ENCODE measurements around the gene DDX25. TPM values are rescaled to one million over a fixed set of nuclear protein-coding genes. Genes with fewer than 3 reads are reported as not detected.

The DDX25 gene
- total RNA-seq, 4 donors from 2014 or later: 0.17 to 0.42 TPM; not detected in 2

DNA sequence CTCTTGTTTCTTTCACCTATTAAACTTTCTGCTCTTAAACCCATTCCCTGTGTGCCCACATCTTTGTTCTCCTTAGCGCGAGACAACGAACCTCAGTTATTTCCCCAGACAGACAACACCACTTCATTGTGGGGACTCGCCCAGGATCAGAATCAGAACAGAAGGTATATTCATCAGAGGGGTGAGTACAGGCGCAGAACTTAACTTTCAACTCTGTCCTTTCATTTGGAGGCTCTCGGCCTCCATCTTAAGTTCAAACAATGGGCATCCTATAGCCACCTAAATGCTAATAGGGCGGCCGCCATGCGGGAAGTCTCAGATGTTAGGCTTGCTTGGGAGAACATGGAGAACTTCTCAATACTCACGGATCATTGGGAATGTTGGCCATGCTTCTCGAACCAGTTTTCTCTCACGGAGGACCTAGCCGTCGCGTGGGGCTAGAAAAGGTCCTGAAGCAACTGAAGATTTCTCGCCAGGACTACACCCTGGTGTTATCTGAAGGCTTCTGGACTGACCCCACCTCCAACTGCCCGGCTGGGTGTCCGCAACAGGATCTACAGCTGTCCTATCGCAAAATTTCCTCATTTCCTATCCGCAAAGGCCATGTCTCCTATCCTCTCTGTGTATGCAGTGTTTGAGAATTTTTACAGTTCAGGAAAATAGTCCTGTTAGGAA lies 30.3 kb upstream of the DDX25 start:
- intact Hi-C loops (cut with DNase I; ENCODE audit: low total_unique reads): no loop called here
- DNase-seq (ENCODE audit: low spot score in 2 of 2): no peak
- H3K4me3 ChIP-seq (ENCODE audit: low read depth, poor library complexity, severe bottlenecking): no peak overlapping the region
- TF ChIP-seq, protein P1, sequence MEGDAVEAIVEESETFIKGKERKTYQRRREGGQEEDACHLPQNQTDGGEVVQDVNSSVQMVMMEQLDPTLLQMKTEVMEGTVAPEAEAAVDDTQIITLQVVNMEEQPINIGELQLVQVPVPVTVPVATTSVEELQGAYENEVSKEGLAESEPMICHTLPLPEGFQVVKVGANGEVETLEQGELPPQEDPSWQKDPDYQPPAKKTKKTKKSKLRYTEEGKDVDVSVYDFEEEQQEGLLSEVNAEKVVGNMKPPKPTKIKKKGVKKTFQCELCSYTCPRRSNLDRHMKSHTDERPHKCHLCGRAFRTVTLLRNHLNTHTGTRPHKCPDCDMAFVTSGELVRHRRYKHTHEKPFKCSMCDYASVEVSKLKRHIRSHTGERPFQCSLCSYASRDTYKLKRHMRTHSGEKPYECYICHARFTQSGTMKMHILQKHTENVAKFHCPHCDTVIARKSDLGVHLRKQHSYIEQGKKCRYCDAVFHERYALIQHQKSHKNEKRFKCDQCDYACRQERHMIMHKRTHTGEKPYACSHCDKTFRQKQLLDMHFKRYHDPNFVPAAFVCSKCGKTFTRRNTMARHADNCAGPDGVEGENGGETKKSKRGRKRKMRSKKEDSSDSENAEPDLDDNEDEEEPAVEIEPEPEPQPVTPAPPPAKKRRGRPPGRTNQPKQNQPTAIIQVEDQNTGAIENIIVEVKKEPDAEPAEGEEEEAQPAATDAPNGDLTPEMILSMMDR (IDR thresholded peaks at IDR 0.05): no peak
- TF ChIP-seq POLR2A (IDR thresholded peaks at IDR 0.05): no peak
- 78 to 88% methylated on average over 20 of the region's 20 CpGs for WGBS, 2 donors

DNA sequence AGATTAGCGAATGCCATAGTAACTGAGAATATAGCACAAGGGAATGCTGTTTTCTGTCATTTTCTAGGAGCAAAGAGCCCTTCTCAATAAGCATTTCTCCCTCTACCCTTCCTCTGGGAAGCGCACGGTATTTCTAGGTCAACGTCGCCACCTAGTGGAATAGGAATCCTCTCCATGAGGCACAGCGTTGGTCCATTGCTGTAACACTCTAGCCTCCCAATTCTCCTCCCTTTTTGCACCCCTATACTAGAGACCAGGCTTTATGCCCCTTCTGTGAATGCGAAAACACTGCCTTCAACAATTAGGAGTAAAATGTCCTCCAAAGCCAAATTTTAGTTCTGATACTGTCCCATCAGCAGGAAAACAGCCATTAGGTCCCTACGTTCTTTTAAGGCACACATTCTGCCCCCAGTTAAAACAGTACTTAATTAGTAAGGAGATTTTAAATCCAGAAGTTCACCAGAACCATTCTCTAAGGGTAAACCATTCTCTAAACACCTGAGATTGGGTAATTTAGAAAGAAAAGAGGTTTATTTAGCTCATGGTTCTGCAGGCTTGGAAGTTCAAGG lies 29.7 kb upstream of the DDX25 start:
- intact Hi-C loops (cut with DNase I; ENCODE audit: low total_unique reads): no loop called here
- H3K4me3 ChIP-seq (ENCODE audit: low read depth, poor library complexity, severe bottlenecking): no peak overlapping the region
- TF ChIP-seq, protein P1 (IDR thresholded peaks at IDR 0.05): no peak
- TF ChIP-seq POLR2A (IDR thresholded peaks at IDR 0.05): no peak
- peak in 1 of 2 donors; percentile 33 for DNase-seq (ENCODE audit: low spot score in 2 of 2)
- WGBS, 2 donors: 11 to 12% methylated on average over 8 of the region's 8 CpGs

- no peak for TF ChIP-seq POLR2A (IDR thresholded peaks at IDR 0.05)
- TF ChIP-seq, protein P1 (IDR thresholded peaks at IDR 0.05): no peak
- DNase-seq (ENCODE audit: low spot score in 2 of 2): no peak
- H3K4me3 ChIP-seq (ENCODE audit: low read depth, poor library complexity, severe bottlenecking): no peak overlapping the region
- intact Hi-C loops (cut with DNase I; ENCODE audit: low total_unique reads): no loop called here
- 69 to 75% methylated on average over 1 of the region's 1 CpG for WGBS, 2 donors
Observed at GRCh38 chr11:125881291-125881690, 23.0 kb upstream of the DDX25 start.

GRCh38 chr11:125883375-125883774 lies 20.9 kb upstream of the DDX25 start:
- DNase-seq (ENCODE audit: low spot score in 2 of 2): no peak
- H3K4me3 ChIP-seq (ENCODE audit: low read depth, poor library complexity, severe bottlenecking): no peak overlapping the region
- TF ChIP-seq, protein P1 (IDR thresholded peaks at IDR 0.05): no peak
- TF ChIP-seq POLR2A (IDR thresholded peaks at IDR 0.05): no peak
- 76% methylated on average over 8 of the region's 8 CpGs for WGBS, 2 donors
- intact Hi-C loops (cut with DNase I; ENCODE audit: low total_unique reads): no loop called here

GRCh38 chr11:125886997-125887372 lies 17.3 kb upstream of the DDX25 start:
- WGBS, 2 donors: 6 to 10% methylated on average over 12 to 23 of the region's 24 CpGs
- intact Hi-C loops (cut with DNase I; ENCODE audit: low total_unique reads): no loop called here
- peak; percentile 34 to 88 for DNase-seq (ENCODE audit: low spot score in 2 of 2)
- no peak for TF ChIP-seq POLR2A (IDR thresholded peaks at IDR 0.05)
- TF ChIP-seq, protein P1 (IDR thresholded peaks at IDR 0.05): no peak
- H3K4me3 ChIP-seq (ENCODE audit: low read depth, poor library complexity, severe bottlenecking): peak overlapping the region; percentile 73

Measured in lower leg skin (tissue), 4 donors.